Measurements from ENCODE around the gene ACVR1.
A peak's percentile ranks its signal among the peaks of the same experiment; 100 is the strongest.

The ACVR1 gene

GRCh38 chr2:157876066-157876785 is at the start of gene ACVR1:
ACVR1 (minus strand) TSS chr2:157876330; CDS start chr2:157799493, 76,837 bp downstream.
- peak; percentile 84 for DNase-seq
- ATAC-seq: peak; percentile 91

DNA sequence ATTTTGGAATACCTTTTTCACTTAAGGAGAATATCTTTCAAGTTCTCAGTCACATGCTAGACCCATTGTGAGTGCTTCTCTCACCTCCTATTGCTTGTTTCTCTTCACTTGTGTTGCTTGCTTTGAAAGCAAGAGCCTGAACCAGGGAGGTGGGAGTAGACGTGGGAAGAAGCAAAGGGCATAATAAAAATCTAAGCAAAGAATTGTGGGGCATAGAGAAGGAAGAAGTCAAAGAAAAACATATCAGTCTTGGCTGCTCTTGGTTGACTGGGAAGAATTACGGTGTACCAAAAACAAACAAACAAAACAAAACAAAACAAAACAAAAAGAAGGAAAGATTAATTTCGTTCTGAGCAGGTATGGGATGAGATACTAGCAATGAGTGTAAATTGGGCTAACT is 48.9 kb upstream of the ACVR1 start:
- no peak for DNase-seq

DNA sequence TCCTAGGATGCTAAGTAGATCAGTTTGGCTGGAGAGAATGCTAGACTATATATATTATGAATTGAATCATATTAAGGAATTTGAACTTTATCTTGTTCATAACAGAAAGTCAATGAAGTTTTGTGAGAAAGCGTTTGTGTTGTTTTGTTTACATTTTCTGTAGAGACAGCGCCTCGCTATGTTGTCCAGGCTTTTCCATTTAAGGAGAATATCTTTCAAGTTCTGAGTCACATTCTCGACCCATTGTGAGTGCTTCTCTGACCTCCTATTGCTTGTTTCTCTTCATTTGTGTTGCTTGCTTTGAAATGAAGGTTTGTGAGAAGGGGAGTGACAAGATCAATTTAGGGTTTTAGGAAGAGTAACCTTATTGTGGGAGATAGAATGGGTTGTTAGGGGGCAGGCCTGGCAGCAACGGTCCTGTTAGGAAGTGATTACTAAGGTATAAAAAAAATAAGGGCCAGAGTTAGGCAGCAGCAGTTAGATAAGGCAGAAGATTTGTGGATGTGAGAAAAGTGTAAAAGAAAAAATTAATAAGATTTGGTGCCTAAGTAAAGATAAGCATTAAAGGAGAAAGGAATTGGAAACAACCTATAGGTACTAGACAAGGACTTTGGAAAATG is 47.6 kb upstream of the ACVR1 start:
- DNase-seq (no peak), ATAC-seq (no peak)

More for the DNA sequence above, 48.9 kb upstream of the ACVR1 start:
- ATAC-seq: no peak

DNA sequence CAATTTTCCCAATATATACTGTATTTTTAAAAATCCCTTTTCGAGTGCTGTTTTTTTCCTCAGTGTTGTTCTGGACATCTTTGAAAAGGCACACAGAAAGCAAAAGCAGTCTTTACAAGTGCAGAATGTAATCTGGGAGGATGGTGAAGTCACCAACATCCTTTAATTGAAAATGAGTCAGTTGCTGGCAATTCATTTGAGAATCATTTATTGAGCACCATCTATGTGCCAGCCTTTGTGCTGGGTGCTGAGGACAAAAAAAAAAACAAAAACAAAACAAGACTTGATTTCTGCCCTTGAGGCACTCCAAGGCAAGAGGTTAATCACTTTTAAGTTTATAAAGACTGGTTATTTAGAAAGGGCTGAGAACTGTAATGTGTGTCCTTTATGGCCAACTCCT is 46.7 kb upstream of the ACVR1 start:
- ATAC-seq (no peak), DNase-seq (no peak)

- no peak for ATAC-seq
Measured at GRCh38 chr2:157922336-157922735, 46.2 kb upstream of the ACVR1 start.

GRCh38 chr2:157920736-157921135 is 44.6 kb upstream of the ACVR1 start:
- ATAC-seq (no peak), DNase-seq (no peak)

More at GRCh38 chr2:157922336-157922735, 46.2 kb upstream of the ACVR1 start:
- no peak for DNase-seq

DNA sequence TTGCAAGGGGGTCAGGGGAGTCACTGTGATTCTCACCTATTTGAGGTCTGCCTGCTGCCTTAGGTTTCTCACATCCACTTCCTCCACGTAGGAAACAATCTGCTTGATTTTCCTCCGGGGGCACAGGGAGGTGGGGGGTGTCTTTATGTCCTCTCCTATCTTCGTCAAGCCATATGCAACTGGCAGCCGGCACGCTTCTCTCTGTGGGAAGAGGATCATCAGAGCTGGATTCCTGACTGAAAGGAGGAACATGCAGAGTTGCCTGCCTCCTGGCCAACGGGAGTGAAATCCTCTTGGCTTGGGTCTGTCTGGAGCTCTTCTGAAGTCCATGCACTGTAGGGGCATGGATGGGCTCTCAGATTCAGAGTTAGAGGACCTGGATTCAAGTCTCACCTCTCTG is 43.1 kb upstream of the ACVR1 start:
- no peak for DNase-seq
- no peak for ATAC-seq

DNA sequence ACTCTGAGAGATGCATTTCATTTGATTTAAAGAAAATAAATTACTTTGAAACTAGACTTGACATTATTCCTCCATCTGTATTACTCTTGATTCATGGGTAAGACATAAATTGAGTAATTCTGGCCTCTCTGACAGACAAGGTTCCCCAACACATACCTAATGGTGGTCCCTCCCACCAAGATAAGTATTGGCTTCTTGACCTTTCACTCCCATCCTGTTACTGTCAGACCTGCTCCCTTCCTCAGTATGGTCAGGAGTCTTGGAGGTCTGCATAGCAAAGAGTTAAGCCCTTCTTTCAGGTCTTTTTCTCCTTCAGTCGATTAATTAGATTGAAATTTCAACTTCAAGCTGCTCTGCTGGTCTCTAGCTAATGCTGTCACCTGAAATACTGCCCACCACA is 42.2 kb upstream of the ACVR1 start:
- ATAC-seq (no peak), DNase-seq (no peak)

DNA sequence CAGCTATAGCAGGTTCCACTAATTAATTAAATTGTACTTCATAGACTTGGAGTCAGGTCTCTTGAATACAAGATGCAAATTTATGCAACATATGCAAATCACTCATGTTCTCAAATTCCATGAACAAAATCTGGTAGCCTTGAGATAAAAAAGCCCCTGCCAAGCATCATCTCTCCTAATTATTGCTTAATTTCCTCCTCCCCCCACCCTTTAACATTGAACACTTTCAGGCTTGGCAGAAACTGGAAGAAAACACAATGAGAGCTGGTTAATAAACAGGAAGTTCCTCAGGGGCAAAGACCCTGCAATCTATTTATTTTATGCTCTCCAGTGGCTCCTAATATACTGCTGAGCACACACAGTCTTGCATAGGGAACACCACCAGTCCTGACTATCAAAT is 35.6 kb upstream of the ACVR1 start:
- no peak for ATAC-seq
- DNase-seq: no peak

- ATAC-seq: no peak
- no peak for DNase-seq
Measured at GRCh38 chr2:157911246-157911645, 35.1 kb upstream of the ACVR1 start.

DNA sequence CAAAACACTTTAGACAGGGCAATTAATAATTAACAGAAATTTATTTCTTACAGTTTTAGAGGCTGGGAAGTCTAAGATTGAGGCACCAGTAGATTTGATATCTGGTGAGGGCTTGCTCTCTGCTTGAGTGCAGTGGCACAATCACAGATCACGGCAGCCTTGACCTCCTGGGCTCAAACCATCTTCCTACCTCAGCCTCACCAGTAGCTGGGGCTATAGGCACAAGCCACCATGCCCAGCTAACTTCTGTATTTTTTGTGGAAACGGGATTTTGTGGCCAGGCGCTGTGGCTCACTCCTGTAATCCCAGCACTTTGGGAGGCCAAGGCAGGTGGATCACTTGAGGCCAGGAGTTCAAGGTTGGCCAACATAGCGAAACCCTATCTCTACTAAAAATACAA is 29.0 kb upstream of the ACVR1 start:
- no peak for DNase-seq
- no peak for ATAC-seq

DNA sequence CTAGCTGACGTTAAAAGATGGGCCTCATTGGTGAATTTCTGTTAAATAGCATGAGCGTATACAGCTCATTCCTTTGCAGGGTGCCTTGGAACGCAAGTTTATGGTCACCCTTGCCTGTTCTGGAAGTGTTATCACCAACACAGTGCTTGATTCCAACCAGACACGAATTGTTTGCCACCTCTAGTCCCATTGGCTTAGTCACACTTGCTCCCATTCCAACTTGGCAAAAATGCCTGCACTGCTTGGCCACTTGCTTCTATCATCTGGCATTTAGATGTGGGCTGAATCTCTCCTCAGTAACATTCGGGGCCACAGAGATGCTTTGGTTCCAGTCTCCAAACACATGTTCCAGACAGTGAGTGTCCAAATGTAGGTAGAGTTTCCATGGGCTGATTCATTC is 27.5 kb upstream of the ACVR1 start:
- DNase-seq: no peak
- no peak for ATAC-seq

DNA sequence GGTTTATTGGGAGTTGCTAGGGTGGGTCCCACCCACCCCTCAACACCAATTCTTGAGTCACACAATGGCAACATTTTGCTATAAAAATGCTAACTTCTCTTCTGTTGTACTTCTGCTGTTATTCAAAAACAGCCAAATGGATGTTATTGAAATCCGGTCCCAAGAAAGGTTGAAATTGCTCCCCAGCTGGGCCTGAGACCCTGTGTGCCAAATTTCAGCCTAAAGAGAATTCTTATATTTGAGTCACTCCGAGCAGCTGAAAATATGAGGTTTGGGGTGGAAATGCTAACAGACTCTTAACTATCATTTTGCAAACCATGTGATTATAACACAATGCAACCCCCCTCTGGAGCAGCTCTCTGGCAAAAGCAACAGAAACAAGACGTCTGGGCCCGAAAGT is 27.0 kb upstream of the ACVR1 start:
- ATAC-seq (no peak), DNase-seq (no peak)

GRCh38 chr2:157902692-157903091 is 26.6 kb upstream of the ACVR1 start:
- DNase-seq (no peak), ATAC-seq (no peak)

GRCh38 chr2:157901325-157901724 is 25.2 kb upstream of the ACVR1 start:
- DNase-seq: no peak

DNA sequence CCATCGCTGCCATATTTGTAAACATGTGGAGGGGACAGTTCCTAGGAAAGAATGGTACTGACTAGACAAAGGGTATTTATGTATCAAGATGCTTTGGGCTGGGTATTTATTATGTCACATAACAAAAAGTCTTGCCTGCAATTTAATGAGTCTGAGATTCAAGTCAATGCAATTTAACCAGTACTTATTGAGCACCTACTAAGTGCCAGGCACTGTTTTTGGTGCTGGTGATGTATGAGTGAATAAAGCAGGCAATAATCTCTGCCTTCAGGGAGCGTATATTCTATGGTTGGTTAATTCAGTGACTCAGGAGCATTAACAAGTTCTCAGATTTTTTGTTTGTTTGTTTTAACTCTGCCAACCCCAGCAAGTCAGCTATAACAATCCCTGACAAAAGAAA is 24.6 kb upstream of the ACVR1 start:
- ATAC-seq: no peak
- DNase-seq: no peak

More at GRCh38 chr2:157901325-157901724, 25.2 kb upstream of the ACVR1 start:
- ATAC-seq: no peak

DNA sequence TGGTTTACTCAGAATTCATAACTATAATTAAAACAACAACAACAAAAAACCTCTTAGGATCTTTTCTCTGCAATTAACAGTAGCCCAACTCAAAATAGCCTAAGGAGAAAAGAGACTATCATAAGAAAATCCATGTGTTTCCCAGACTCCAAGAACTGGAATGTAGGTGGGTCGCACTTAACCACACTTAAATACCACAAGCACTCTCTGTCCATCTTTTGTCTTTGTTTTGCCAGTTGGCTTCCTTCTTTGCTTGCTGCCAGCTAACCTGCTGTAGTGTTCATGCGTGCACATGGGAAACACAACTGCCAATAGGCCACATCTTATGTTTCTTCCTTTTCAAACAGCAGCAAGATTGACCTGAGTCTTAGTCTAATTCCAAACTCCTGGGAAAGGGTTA is 24.1 kb upstream of the ACVR1 start:
- DNase-seq: no peak

GRCh38 chr2:157899125-157899839 is 23.2 kb upstream of the ACVR1 start:
- ATAC-seq (peak; percentile 65), DNase-seq (no peak)

More for the DNA sequence above, 24.1 kb upstream of the ACVR1 start:
- ATAC-seq: no peak

DNA sequence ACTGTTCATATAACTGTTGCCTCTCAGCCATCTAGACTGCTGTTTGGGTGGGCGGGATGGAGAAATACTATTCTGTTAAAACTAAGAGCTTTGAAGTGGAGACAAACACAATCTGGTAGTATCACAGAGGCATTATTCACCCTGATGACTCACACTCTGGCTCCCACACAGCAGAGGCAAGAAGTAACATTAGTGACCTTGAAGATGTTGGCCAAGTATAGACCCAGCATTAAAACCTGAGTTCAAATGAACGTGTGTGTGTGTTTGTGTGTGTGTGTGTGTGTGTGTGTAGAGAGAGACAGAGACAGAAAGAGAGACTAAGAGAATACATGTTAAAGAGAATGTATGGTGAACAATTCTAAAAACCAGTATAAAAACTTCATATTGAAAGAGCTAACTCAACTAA is 22.5 kb upstream of the ACVR1 start:
- DNase-seq (peak; percentile 66), ATAC-seq (peak; percentile 82)

- DNase-seq (peak; percentile 32), ATAC-seq (peak; percentile 10)
Measured at GRCh38 chr2:157897106-157897971, 21.2 kb upstream of the ACVR1 start.

DNA sequence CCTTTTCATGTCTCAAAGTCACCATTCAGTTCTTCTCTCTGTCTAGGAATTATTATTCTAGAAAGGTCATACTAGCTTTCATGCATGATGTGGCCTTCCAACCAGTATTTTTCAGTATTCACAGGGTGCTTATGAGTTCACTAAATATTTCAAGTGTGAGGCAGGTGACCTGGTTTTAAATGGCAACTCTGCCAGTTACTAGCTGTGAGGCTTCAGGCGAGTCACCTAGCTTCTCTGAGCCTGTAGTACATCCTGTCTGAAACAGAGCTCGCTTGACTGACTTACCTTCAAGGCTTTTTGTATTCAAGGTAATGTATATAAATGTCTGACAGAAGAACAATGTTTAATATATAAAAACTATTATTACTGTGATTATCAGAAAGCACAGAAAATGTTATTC is 19.4 kb upstream of the ACVR1 start:
- peak; percentile 41 for ATAC-seq
- DNase-seq: no peak

All from stimulated activated naive CD8-positive, alpha-beta T cell treated with anti-CD3 and anti-CD28 coated beads, Interleukin-15, Interleukin-2, amounts not matched to agents 100 U/mL and 50 U/mL, for 24 hours (primary cell).